GM19452 (cell line): Measurements from ENCODE around the gene ENTHD1.

ENCODE experiments used
- ATAC-seq: cut with Tn5 transposase; IDR thresholded peaks from one replicate; pipeline ENCODE4 v1.9.1; 2021; ENCODE audit not compliant: unreplicated experiment

ENTHD1 gene

DNA sequence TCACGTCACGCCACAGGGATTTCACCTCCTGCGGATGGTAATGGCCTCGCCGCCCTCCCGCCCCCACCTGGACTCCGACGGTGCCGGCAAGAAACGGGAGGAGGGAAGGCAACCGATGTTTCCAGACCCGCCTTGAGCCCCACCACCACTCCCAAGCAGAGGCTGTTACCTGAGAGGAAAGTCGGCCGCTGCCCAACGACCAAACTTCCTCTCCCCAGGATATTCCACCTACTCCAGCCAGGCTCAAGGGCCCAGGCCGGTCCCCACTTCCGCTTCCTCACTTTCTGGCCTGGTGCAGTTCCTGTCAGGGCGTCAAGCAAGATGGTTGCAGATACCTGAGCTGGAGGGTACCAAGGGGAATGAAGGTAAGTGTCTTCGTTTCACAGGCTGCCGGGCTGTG is at the start of gene ENTHD1:
Gene ENTHD1, minus strand, starts transcription at position 235 of the 400 bp plus-strand sequence. CDS start 6,012 bp downstream, outside the sequence.
- ATAC-seq: no peak

GRCh38 chr22:39943337-39943736 is 49.8 kb upstream of the ENTHD1 start:
- ATAC-seq: no peak

DNA sequence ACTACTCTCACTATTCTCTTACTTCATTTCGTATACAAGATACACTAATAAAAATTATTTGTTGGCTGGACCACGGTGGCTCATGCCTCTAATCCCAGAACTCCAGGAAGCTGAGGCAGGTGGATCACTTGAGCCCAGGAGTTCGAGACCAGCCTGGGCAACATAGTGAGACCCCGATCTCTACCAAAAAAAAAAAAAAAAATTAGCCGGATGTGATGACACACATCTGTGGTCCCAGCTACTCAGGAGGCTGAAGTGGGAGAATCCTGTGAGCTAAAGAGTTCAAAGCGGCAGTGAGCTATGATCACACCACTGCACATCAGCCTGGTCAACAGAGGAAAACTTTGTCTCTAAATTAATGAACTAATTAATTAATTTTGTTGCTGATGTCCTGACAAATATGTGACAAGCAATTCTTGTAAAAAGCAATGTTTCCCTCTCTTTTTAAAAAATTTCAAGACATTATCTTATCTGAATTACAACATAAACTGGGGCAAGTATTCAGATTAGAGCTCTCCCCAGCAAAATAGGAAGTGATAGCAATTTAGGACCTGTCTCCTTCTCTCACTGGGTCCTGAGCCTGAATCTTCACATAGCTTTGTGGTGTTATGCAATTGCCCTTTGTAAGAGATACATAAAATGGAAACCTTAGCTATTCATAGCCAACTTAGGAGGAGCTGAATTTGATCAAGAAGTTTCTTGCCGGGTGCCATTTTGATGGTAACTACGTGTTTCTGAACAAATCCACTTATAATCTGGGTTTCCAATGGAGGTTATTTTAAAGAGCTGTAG is 49.1 kb upstream of the ENTHD1 start:
- ATAC-seq: no peak

- no peak for ATAC-seq
Observed at GRCh38 chr22:39941601-39942000, 48.0 kb upstream of the ENTHD1 start.

GRCh38 chr22:39940757-39941305 is 47.3 kb upstream of the ENTHD1 start:
- no peak for ATAC-seq

DNA sequence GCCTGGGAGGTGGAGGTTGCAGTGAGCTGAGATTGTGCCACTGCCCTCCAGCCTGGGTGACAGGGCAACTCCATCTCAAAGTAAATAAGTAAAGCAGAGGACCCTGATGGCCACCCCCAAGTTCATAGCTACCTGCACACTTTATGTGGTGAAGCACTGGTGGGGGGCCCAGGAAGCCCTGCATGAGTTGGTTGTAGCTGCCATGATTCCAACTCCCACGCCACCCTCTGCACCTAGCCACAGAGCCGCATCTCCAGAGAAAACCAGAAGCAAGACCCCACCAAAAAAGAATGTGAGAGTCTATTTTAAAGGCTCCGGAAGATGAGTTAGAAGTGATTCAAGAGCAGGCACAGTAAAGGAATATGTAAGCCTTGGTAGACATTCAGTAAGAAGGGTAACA is 46.3 kb upstream of the ENTHD1 start:
- ATAC-seq: no peak

DNA sequence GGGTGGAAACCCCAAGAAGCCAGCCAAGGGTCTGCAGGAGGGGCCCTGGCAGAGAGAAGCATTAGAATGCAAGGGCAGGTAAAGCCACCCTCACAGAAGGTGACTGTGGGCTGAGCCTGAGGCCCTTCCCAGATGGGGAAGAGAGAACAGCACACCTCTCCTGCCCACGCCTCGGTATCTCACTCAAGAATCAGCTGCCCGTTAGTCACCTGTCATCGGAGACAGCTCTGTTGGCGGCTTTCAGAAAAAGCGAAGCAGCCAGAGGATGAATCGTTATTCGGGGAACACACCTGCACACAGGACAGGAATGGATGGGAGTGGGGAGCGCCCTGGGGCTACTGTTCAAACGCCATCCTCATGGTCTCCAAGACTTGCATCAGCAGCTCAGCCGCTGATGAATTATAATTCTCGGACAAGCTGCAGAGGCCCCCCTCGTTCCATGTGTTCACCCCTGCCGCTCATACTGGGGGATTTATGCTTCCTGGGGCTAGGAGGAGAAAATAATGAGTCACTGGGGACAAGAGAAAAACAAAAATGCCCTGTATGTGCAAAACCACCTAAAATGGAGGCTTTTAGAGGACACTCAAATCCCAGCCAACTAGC is 45.0 kb upstream of the ENTHD1 start:
- no peak for ATAC-seq

- ATAC-seq: no peak
Observed at GRCh38 chr22:39937906-39938305, 44.3 kb upstream of the ENTHD1 start.

DNA sequence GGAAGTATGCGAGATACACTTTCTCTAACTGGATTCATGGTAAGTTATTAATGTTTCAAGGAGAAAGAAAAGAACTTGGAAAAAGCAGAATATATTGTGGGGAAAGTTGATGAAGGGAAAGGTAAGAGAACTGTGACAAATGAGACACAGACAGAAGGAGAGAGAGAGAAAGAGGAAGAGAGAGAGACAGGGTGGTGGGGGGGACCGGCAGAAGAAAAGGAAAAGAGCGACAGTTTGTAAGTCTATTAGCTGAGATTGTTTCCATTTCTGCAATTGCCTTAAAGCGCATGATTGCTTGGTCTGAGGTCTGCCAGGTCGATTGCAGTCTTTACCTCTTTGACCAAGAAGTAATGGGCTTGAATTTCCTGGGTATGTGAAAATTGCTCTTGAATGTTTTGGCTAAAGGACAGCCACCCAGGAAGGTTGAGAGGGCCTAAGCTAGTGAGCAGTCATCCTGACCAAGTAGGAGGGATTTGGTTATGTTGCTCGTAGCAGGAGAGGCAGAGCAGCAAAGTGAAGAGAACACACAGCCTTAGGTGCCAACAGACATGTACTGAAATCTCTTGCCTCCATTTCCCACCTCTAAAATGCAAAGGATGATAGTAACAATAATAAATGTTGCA is 43.1 kb upstream of the ENTHD1 start:
- no peak for ATAC-seq

DNA sequence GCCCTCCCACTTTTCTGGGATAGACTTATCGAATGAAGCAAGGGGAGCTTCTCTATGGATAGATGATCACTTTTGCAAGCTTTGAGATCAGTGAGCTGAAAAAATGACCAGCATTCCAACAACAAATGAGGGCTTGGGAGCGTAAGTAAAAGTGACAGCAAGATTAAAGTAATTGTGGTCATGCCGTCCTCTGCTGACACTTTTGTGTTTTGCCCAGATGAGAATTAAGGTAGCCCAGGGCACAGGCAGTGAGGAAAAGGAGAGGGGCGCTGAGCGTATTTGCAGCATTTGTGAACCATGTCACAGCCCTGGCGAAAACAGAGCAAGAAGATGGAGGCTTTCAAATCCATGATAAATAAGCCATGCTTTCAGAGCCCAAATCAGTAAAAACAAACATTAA is 42.1 kb upstream of the ENTHD1 start:
- ATAC-seq: no peak

GRCh38 chr22:39935116-39935515 is 41.6 kb upstream of the ENTHD1 start:
- no peak for ATAC-seq

GRCh38 chr22:39933741-39934140 is 40.2 kb upstream of the ENTHD1 start:
- no peak for ATAC-seq

- no peak for ATAC-seq
Observed at GRCh38 chr22:39932918-39933649, 39.5 kb upstream of the ENTHD1 start.

- no peak for ATAC-seq
Observed at GRCh38 chr22:39932166-39932565, 38.6 kb upstream of the ENTHD1 start.

DNA sequence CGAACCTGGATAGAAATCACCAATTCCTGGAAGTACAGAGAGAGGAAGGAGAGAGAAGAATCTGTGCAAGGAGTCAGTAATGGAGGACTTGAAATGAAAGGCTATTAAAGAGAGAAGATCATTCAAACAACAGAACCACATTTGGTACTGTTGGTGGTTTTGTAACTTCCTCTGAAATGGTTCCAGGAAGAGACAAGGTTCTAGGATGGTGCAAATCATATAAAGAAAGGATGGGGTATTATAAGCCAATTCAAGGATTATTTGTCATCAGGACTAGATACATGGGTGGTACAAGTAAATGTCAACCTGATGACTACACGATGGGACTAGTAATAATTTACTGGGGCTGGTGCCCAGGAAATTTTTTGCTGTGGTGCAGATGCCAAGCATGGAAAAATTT is 37.7 kb upstream of the ENTHD1 start:
- ATAC-seq: no peak

DNA sequence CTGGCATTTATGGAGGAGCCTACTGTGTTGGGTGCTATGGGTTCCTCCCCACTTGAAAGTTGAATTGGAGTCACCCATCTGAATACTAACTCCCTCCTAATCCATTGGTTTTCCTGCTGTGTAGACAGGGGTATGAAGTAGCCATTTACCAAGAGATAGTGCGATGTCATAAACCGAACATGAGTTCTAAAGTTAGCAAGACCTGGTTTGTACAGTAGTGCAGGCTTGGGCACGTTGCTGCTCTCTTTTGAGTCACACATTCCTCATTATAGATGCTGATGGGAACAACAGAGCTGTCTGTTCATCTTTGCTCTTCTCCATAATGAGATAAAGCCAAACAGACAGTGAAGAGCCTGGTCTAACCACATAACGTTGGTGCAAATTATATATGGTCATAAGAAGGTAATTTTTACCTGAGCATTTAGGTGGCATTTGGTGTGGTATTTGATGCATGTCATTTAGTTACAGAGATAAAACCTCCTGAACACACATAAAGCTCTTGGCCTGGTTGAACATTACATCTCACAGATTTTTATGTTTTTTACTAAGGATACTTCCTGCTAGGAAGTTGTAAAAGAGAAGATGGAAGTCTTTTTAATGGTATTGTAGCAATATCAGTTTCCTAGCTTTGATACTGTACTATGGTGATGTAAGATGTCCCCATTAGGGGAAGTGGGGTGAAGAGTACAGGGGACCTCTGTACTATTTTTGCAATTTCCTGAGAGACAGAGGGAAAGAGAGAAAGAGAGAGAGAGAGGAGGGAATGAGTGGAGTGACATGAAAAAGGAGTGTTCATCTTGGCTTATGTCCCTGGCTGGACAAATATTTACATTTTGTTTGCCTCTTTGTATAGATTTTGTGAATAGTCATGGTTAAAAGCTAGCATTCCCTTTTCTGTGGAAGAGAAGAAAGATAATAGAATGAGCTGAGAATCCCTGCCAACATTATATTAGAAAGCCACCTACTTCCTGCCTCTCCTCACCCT is 35.3 kb upstream of the ENTHD1 start:
- no peak for ATAC-seq

GRCh38 chr22:39927544-39927943 is 34.0 kb upstream of the ENTHD1 start:
- ATAC-seq: no peak

- ATAC-seq: no peak
Observed at GRCh38 chr22:39926753-39927152, 33.2 kb upstream of the ENTHD1 start.

DNA sequence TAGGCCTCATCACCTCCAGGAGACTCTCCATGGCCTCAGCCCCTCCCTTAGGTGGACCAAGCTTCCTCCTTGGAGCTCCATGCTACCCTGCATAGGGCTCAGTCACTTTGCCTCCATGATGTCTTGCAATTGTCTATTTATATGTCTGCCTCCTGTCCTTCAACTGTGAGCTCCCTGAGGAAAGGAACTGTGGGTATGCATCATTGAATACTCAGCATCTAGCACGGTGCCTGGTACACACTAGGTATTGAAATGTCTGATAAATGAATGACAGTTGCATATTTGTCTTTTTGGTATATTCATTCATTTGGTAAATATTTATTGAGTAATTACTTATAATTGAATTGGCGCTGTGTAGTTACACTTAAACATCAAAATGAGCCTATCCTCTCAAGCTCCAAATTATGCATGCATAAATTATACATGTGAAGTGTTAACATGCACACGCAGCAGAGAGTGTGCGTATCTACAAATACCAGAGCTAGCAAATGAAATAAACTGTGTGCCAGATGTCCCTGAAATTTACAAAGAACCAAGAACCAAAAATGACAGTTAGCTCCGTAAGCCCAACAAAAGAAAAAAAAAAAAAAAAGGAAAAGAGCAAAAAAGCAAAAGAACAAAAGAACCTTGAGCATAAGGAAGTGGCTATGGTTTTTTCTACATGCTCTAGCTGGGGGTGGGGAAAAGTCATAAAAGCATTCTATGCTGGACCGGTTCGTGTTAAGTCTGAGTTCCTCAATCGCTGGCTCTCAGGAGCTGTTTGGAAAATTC is 32.5 kb upstream of the ENTHD1 start:
- ATAC-seq: no peak
